C4-2B (cell line): ENCODE results near the gene ESRRA.

ENCODE experiments used
- H3K27ac ChIP-seq: fragments of 450-650 bp; 2 replicates; pipeline ENCODE4 v1.5.1; 2017
- CTCF ChIP-seq: fragments of 450-650 bp; conservative IDR thresholded peaks from 2 replicates; pipeline ENCODE4 v1.5.1; 2017; ENCODE audit warnings: mild to moderate bottlenecking
- ZFX ChIP-seq: fragments of 450-650 bp; IDR thresholded peaks from 2 replicates; pipeline ENCODE4 v1.6.1; 2017

The ESRRA gene

GRCh38 chr11:64267207-64267945, 37.9 kb upstream of the ESRRA start:
- peak overlapping the region; percentile 95; the same call in 1 of the 2 replicates for H3K27ac ChIP-seq
- TF ChIP-seq CTCF (no peak), ZFX (no peak)

- no peak for TF ChIP-seq ZFX
- TF ChIP-seq CTCF = no peak
- peak overlapping the region; percentile 95 for H3K27ac ChIP-seq
Measured at GRCh38 chr11:64268025-64268892, 37.1 kb upstream of the ESRRA start.

GRCh38 chr11:64268893-64269539, 36.3 kb upstream of the ESRRA start:
- H3K27ac ChIP-seq = peak overlapping the region; percentile 95
- no peak for TF ChIP-seq CTCF
- peak; percentile 59; the same call in 1 of the 2 replicates for TF ChIP-seq ZFX

- 0 out of 2 replicates have a peak, but pooled peaks have one; percentile 31 for TF ChIP-seq ZFX
- TF ChIP-seq CTCF = no peak
- H3K27ac ChIP-seq = peak overlapping the region; percentile 95
Measured at GRCh38 chr11:64269540-64270220, 35.6 kb upstream of the ESRRA start.

- TF ChIP-seq CTCF (no peak), ZFX (no peak)
- H3K27ac ChIP-seq = no peak overlapping the region
Measured at GRCh38 chr11:64275031-64275800, 30.1 kb upstream of the ESRRA start.

GRCh38 chr11:64275841-64276240, 29.5 kb upstream of the ESRRA start:
- H3K27ac ChIP-seq = no peak overlapping the region
- TF ChIP-seq CTCF (no peak), ZFX (no peak)
